Small intestine (tissue), 7 donors: ENCODE data around the gene ASB2. TPM values are rescaled to one million over a fixed set of nuclear protein-coding genes. Genes with fewer than 3 reads are reported as not detected.

Source experiments
- DNase-seq, 2 donors: peaks; one replicate each; pipeline versions ENCODE4 v3.0.0 to v3.0.0-alpha.2; 2013
- FAIRE-seq: peaks from 2 replicates; lab custom pipeline; 2012; peaks lifted over from hg19 to GRCh38; lab: Jason Lieb, UNC
- H3K27ac ChIP-seq, 3 donors: one replicate each; pipeline ENCODE4 v1.5.1; 2013; ENCODE audit warnings: low read length in 2 of 3, mild to moderate bottlenecking in 2 of 3, control low read depth in 1 of 3, inconsistent platforms in 1 of 3, low read depth in 1 of 3, moderate library complexity in 1 of 3
- H3K27me3 ChIP-seq, 3 donors: one replicate each; pipeline ENCODE4 v1.6.1; 2013; ENCODE audit warnings: low read length in 3 of 3, inconsistent platforms in 1 of 3; ENCODE audit not compliant: control insufficient read depth in 3 of 3, insufficient read depth in 3 of 3
- H3K36me3 ChIP-seq, 3 donors: one replicate each; pipeline ENCODE4 v1.6.1; 2013; ENCODE audit warnings: low read length in 3 of 3, inconsistent platforms in 1 of 3, low read depth in 1 of 3, mild to moderate bottlenecking in 1 of 3, moderate library complexity in 1 of 3; ENCODE audit not compliant: control insufficient read depth in 3 of 3, insufficient read depth in 2 of 3
- H3K4me1 ChIP-seq, 3 donors: one replicate each; pipeline ENCODE4 v1.6.1; 2013; ENCODE audit warnings: low read length in 2 of 3, inconsistent platforms in 1 of 3, low read depth in 1 of 3, mild to moderate bottlenecking in 1 of 3, moderate library complexity in 1 of 3; ENCODE audit not compliant: control insufficient read depth in 3 of 3, insufficient read depth in 2 of 3
- H3K4me3 ChIP-seq, 3 donors: one replicate each; pipeline ENCODE4 v1.5.1; 2013; ENCODE audit warnings: low read length in 3 of 3, control low read depth in 1 of 3, inconsistent platforms in 1 of 3, low read depth in 1 of 3, mild to moderate bottlenecking in 1 of 3, moderate library complexity in 1 of 3
- H3K9me3 ChIP-seq, 2 donors: one replicate each; pipeline ENCODE4 v1.6.1; 2013; ENCODE audit warnings: low read depth in 1 of 2, low read length in 1 of 2; ENCODE audit not compliant: control insufficient read depth in 2 of 2, insufficient read depth in 1 of 2
- WGBS, 3 donors: extraction: QIAGEN DNeasy Blood & Tissue Kit; methylation state at CpG; one replicate each; pipeline ENCODE4 v1.1.7; 2013; 5-methylcytosine and 5-hydroxymethylcytosine counted together
- polyA plus RNA-seq, 4 donors: library from polyadenylated mRNA; stranded (reverse) in 3 of 4; unstranded in 1 of 4; fragments of 200-250 nt in 3 of 4; fragments of 120-200 nt in 1 of 4; gene quantifications; one replicate each; pipeline versions ENCODE4 v1.2.1 to v1.2.3, GENCODE V29; 2013
- donor health status: healthy with polysubstance abuse.
- donor health status: control.
- donor health status: control.
- donor health status: Bipolar disorder and iron deficiency.
- donor health status: healthy.

Gene ASB2
- polyA plus RNA-seq, 4 donors, result 1.3 to 5.6 (median 4.2) TPM

GRCh38 chr14:93884950-93885349 is 91.4 kb downstream of the ASB2 start:
- Histone ChIP-seq H3K4me1 (no peaks in the 10 kb centered on the region), H3K9me3 (no peaks in the 10 kb centered on the region), H3K36me3 (no peaks in the 10 kb centered on the region), H3K4me3 (no peak overlapping the region), H3K27me3 (peaks cover 0 to 4% (median 2%) of the 10 kb centered on the region in 3 donors), H3K27ac (no peak overlapping the region)
- WGBS, 3 donors, result 64 to 81% (median 80%) methylated on average over 1 of the region's 1 CpG
- no peak for DNase-seq
- no peak for FAIRE-seq

Other genes with a start within 250 kb of the ASB2 start
- gene PRIMA1, start 188.1 kb downstream of the ASB2 start, polyA plus RNA-seq, result 10 to 100 TPM in 1 of 4 donors, 1 to 10 TPM in 2, under 1 TPM in 1; 0.22 to 10.4 (median 1.5) TPM
- gene FAM181A, start 49.2 kb downstream of the ASB2 start, polyA plus RNA-seq, result not detected
- not detected for gene CCDC197, start 20.7 kb upstream of the ASB2 start, polyA plus RNA-seq
- 1 to 10 TPM in 1 of 4 donors, under 1 TPM in 3; 0.22 to 1.4 (median 0.74) TPM for gene OTUB2, start 49.8 kb upstream of the ASB2 start, polyA plus RNA-seq
- 100 to 1,000 TPM in 1 of 4 donors, 10 to 100 TPM in 3; 35.1 to 103 (median 57.9) TPM for gene DDX24, start 104.6 kb upstream of the ASB2 start, polyA plus RNA-seq
- gene IFI27L1, start 104.7 kb upstream of the ASB2 start, polyA plus RNA-seq, result 10 to 100 TPM; 29.2 to 44.5 (median 30.2) TPM
- 1,000 to 10,000 TPM in 1 of 4 donors, 100 to 1,000 TPM in 2, 1 to 10 TPM in 1; 9.3 to 1,277 (median 545) TPM for gene IFI27, start 134.2 kb upstream of the ASB2 start, polyA plus RNA-seq
- gene IFI27L2, start 153.0 kb upstream of the ASB2 start, polyA plus RNA-seq, result 10 to 100 TPM; 23.0 to 96.7 (median 70.2) TPM
- gene PPP4R4, start 197.8 kb upstream of the ASB2 start, polyA plus RNA-seq, result under 1 TPM in 2 of 4 donors, not detected in 2; 0.03 to 0.13 TPM